Posterior cingulate gyrus (tissue), 11 donors: ENCODE measurements around the gene CLPX.
"Not testable (repeated sequence)": the region's sequence is repeated elsewhere in the genome, so short reads cannot be mapped to it uniquely, and the experiment has no call there.

Experiments
- DNase-seq, 10 donors: peaks; one replicate each; pipeline versions ENCODE4 v3.0.0 to v3.0.0-alpha.2; 2020 to 2021; ENCODE audit warnings: mixed read lengths in 3 of 10
- intact Hi-C: fragments of 100-400 bp; cut with DNase I; formaldehyde crosslinking; loops from one replicate; pipeline ENCODE4 v1.15.1; 2023

The CLPX gene

DNA sequence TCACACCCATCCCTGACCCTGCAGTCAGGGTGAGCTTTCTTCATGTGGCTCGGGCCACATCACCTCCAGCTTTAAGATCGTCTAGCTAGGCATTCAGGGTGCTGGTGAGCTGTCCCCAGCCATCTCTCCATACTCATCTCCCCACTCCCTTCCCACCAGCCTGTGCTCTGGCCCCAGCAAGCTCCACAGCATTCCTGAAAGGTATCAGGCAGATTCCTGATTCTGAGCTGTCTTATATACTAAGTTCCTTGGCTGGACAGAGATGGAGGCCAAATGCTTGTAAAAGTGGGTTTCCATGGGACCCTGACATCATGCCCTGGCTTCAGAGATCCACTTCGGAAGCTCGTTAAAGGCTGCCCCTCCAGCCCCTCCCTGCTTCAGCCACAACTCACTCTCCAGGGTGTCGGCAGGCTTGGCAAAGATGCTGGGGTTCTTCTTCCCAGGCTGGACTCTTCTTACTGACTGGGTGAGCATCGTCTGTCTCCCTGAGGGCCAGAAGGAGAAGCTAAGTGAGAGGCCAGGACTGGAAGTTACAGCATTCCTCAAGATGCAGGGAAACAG is 22.2 kb upstream of the CLPX start:
- intact Hi-C loops: no loop called here
- no peak for DNase-seq

DNA sequence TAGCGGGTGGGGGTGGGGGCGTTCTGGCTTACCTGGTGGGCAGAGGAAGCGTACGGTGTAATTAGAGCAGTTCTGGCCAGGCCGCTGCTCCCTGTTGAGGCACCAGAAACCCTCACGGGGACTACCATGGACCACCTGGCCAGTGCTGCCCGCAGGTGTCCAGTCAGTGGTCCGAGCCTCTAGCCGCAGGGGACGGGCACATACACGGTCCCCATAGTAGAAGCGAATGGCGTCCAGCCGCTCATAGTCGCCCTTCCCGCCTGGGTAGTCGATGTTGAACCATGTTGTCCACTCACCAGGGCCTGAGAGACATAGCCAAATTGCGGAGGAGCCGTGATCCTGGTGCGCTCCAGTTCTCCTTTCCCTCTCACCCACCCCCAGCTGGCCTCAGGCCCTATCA is 21.6 kb upstream of the CLPX start:
- intact Hi-C loops: no loop called here

DNA sequence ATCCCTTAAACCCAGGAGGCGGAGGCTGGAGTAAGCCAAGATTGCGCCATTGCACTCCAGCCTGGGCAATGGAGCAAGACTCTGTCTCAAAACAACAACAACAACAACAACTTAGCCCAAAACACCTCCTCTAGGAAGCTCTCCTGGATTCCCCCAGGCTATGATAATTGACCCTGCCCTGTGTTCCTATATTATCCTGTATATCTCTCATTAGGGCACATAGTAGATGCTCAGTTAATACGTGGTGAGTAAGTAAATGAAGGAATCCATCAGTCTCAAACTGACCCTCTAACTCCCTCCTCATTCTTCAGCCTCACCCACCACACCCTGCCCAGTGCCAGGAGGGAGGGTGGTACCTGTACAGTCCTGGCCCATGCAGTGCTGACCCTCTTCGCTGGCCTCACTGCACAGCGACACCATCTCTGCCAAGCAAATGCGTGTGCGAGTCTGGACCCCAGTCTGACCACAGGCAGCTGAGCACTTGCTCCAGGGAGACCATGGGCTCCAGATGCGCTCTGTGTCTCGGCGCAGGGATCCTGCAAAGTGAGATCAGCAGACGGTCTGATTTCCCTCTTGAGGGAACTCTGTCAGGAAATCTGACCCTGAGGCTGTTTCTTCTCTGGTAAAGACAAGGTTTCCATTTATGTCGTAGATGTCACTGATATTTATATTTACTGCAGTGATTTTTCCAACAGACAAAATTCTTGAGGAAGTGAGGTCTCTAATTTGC is 20.0 kb upstream of the CLPX start:
- no peak for DNase-seq
- intact Hi-C loops: no loop called here

More for the DNA sequence above, 21.6 kb upstream of the CLPX start:
- DNase-seq: no peak

DNA sequence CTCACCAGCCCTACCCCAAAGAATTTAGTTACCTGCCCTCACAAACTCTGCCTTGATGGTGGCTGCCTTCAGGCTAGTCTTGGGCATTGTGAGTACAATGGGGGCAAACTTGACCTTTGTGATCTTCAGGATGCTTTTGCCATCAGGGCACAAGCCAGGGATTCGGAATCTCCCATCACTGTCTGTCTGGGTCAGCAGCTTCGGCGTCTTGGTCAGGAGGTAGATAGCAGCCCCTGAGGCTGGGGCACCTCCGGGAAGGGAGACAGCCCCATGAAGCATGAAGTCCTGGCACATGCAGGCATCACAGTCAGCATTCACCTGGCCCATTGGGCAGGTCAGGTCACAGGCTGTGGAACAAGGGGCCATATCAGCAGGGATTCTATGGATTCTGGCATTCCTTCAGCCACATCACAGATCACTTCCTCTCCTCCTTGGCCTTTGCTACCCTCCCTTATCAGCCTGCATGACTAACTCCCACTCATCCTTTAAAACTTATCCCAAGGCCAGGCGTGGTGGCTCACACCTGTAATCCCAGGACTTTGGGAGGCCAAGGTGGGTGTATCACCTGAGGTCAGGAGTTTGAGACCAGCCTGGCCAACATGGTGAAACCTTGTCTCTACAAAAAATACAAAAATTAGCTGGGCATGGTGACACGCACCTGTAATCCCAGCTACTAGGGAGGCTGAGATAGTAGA is 19.2 kb upstream of the CLPX start:
- intact Hi-C loops: no loop called here
- no peak for DNase-seq

DNA sequence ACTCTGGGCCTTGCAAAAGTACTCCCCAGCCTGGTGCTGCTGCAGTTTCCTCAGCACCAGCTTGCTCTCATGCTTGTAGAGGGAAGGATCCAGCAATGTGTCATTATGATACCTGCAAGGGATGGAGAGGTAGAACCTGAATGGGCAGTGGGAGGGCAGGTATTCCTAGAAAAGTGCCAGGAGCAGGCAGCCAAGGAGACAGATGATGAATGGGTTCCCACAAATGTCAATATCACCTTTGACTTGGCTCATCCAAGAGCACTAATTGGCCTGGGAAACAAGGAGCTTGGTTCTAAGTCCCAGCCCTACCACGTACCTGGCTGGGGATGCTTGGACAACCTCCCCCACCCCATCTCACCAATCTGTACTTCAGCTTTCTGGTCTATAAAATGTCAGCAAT is 16.8 kb upstream of the CLPX start:
- intact Hi-C loops: no loop called here
- no peak for DNase-seq

DNA sequence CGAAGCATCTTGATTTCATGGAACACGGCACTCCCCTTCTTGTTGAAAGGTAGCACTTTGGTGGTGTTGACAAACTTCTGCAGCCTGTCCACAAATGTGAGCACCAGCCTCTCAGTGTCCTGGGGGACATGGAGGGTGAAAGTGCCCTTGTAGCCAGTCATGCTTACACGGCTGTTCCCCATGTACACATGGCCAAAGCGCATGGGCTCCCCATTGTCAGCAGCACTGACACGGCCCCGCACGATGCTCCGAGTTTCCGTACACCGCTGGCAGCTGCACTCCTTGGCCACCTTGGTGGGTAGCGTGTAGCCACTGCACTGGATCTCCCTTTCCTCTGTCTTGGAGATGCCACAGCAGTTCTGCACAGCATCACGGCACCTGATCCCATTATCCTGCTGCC is 13.4 kb upstream of the CLPX start:
- intact Hi-C loops: no loop called here
- no peak for DNase-seq

DNA sequence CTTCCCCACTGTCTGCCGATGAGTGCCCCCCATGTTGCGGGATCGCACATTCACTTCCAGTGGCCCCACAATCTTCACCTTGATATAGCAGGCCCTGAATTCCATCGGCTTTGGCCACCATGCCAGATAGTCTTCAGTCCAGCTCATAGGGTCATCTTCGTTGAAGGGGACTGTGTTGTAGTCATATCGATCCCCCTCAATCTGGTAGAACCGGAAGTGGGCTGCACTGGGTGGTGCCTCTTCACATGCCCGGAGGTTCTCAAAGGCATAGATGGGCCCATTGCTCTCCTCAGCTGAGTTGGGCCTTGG is 12.1 kb upstream of the CLPX start:
- DNase-seq: no peak
- intact Hi-C loops: no loop called here

DNA sequence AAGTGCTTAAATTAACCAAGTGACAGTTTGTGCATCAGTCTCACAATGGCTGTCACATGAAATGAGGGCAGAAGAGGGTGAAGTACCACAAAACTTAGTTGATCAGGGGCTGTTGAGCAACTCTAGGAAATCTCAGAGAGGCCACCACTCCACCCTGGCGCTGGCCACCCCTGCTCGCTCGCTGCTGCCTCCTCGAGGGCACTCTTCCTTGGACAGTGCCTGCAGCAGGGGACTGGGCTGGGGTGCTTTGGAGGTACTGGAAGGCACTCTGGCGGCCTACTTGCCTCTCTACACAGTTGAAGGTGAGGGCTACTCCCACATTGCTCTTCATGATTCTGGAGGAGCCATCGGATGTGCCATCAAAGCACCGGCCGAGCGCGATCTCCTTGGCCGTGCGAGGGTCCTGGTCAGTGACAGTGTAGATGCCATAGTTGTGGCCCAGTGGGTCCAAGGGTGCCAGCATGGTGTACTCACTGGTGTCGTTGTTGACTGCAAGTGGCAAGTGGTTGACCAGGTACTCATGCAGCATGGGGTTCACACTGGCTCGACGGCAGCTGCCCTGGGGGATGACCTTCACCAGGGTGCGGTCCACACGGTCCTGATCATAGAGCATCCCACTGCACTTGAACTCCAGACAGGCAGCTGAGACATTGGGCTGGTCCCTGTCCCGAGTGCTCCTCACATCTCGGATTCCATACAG is 11.6 kb upstream of the CLPX start:
- intact Hi-C loops: no loop called here
- no peak for DNase-seq

DNA sequence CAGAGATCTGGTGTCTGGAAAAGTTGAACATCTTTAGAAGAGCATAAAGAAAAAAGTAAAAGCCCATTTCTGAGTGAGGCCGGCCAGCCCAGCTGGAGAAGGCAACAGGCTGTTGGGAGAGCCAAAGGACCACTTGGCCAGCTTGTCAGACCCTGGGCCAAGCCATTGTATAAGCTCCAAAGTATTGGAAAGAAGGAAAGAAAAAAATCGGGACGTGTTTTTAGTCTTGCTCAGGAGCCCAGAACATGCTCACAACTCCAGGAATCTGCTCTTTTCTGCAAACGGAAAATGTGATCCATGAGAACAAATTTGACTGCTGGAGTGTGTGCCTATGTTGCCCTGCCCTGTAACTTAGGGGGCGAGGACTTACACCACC is 10.4 kb upstream of the CLPX start:
- intact Hi-C loops: no loop called here
- DNase-seq: no peak

DNA sequence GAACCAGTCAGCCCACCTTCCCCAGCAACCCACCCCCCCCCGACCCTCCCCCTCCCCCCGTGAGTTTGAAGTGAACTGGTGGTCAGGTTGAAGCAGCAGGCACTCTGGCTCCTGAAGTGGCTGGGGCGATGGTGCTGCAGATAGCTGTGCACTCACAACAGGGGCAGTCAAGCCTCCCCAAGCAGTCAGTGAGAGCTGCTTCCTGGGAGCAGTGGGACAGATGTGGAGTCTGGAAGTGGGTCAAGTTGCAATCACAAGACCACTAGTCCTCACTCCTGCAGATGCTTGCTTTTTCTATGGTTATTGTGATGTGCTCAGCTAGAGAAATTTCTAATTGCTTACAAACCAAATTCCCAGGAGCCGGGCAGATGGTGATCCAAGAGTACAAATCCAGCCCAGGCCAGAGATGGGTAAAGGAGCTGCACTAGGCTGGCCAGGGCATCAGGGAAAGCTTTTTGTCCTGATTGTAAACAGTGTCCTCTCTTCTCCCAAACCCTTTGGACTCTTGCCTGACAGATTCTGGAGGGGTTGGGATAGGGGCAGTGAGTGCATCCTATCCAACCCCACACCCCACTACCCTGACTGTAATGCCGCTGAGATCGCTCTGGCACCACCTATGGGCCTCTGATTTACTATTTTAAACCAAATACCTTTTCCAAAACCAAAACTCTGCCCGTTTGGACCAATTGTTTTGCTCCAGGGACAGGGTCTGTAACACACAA is 9.8 kb upstream of the CLPX start:
- intact Hi-C loops: loop anchor here (5.0 kb wide), 1 partner anchor 77 kb away; no protein-coding TSS in a partner anchor
- peak in 1 of 10 donors; percentile 17 for DNase-seq

DNA sequence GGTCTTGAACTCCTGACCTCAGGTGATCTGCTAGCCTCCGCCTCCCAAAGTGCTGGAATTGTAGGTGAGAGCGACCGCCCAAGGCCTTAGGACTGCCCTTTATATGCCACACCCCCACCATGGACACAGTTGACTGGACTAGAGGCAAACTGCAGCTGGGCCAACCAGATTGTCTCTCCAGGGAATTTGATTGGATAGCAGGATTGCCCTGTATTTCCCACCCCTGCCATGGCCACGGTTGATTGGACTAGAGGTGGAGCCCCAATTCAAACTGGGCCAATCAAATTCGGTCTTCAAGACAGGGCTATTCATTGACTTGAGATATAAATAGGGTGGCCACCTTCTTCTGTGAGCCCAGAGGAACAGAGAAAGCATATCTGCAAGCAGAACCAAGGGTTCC is 6.9 kb upstream of the CLPX start:
- peak in 1 of 10 donors; percentile 16 for DNase-seq
- intact Hi-C loops: loop anchor here (5.0 kb wide), 1 partner anchor 80 kb away; no protein-coding TSS in a partner anchor

DNA sequence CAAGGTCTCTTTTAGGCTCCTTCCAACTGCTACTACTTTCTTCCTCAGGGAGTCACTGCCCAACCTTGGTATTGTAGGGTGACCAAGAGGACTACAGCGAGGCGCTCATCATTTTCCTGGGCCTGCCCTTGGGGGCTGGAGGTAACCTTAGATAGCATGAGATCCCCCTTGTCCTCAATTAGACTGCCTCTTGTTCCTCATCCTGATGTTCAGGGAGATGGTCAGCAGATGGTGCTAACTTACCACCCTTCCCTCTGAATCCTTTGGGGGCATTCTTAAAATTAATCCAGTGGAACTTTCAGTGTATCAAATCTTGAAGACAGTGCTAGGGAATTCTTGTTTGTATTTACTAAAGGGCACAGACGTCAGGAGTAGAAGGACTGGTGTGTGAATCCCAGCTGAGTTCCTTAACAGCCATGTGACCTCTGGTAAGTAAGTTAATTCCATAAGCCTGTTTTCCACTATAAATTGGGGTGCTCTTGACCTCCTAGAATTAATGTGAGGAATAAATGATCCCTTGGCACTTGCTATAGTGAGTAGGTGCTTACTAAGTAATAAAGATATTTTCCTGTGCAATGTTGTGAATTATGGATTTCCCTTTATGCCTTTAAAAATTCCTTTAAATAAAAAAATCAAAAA is 4.1 kb upstream of the CLPX start:
- peak in 3 of 10 donors; percentile 24 to 37 (median 31) for DNase-seq
- intact Hi-C loops: loop anchor here (2.0 to 10.0 kb wide), 2 partner anchors 108 to 606 kb away; partner anchors contain the start of genes DENND4A and RNU5A-1

DNA sequence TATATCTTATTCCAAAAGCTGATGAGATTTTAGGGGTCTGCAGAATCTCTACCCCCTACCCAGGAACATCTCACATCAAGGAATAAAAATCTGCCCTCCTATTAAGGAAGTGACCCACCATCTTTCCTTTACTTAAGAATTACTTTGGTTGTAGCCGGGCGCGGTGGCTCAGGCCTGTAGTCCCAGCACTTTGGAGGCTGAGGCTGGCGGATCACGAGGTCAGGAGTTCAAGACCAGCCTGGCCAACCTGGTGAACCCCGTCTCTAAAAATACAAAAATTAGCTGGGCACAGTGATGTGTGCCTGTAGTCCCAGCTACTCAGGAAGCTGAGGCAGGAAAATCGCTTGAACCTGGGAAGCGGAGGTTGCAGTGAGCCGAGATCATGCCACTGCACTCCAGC is 3.3 kb upstream of the CLPX start:
- not testable (repeated sequence) for DNase-seq
- intact Hi-C loops: loop anchor here (2.0 to 10.0 kb wide), 2 partner anchors 108 to 606 kb away; partner anchors contain the start of genes DENND4A and RNU5A-1

DNA sequence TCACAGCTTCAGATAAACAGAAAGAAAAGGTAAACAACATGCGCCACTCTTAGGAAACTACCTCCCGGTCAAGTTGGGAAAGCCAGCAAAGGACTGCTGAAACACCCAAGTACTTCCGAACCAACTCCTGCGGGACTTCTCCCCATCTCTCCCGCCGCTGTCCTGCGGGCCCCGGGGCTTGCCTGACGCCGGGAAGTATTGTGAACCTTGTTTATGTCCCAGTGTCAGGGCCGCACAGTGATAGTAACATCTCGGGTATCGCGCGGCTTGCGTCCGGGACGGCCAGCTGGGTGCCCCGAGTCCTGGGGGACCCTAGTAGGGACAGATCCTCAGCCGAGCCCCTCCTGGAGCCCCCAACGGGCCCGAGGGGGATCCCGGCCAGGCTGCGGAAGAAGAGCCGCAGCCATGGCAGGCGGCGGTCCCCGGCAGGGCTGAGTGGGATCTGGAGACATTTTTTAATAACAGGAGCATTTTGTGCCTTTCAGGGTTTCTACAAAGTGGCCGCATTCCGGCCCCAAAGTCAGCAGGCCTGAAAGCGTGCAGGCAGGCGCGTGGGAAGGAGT is 756 bp downstream of the CLPX start:
- DNase-seq: peak in 8 of 10 donors; percentile 15 to 87 (median 32)
- intact Hi-C loops: loop anchor here (10.0 kb wide), 1 partner anchor 610 kb away; the partner anchor contains the start of gene DENND4A

DNA sequence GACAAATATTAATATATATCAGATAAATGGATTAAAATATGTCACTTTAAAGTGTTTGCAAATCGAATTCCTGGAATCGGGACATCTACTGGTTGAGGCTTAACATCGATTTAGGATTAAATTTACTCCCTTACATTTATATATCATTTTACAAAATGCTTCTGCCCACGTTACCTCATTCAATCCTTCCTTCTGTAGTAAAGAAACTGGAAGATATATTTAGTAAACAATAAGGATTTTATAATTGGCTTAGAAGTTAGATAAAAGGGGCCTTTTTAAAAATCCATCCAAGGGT is 1.3 kb downstream of the CLPX start:
- intact Hi-C loops: loop anchor here (10.0 kb wide), 1 partner anchor 611 kb away; the partner anchor contains the start of gene DENND4A
- no peak for DNase-seq

DNA sequence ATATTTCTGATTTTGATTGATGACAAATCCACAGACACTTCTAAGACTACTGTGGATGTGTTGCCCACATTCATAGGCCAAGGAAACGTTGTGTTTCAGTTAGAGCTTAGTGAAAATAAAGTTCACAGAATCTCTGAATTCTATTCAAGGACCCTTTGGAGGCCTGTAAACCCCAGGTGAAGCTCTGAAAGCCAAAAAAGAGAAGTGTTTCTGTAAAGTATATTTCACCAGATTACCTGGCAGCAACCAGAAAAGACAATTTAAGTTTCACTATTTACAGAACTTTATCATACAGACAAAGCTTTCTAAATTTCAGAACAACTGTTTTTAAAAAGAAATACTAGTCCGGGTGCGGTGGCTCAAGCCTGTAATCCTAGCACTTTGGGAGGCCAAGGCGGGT is 2.6 kb downstream of the CLPX start:
- intact Hi-C loops: loop anchor here (10.0 kb wide), 1 partner anchor 612 kb away; the partner anchor contains the start of gene DENND4A

DNA sequence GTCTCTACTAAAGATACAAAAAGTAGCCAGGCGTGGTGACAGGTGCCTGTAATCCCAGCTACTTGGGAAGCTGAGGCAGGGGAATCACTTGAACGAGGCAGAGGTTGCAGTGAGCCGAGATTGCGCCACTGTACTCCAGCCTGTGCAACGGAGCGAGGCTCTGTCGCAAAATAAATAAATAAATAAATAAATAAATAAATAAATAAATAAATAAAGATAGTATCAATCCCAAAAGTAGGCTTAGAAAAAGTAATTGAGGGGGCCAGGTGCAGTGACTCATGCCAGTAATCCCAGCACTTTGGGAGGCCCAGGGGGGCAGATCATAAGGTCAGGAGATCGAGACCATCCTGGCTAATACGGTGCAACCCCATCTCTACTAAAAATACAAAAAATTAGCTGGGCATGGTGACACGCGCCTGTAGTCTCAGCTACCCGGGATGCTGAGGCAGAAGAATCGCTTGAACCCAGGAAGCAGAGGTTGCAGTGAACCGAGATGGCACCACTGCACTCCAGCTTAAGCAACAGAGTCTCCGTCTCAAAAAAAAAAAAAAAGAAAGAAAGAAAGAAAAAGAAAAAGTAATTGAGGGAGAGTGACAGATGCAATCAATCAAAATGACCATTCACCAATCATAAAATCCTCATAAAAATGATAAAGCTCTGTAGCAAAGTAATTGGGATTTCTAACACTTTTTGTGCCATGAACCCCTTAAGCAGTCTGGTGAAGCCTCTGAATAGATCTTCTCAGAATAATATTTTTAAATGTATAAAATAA is 3.4 kb downstream of the CLPX start:
- intact Hi-C loops: loop anchor here (10.0 kb wide), 1 partner anchor 613 kb away; the partner anchor contains the start of gene DENND4A
- not testable (repeated sequence) for DNase-seq

More for the DNA sequence above, 2.6 kb downstream of the CLPX start:
- DNase-seq: no peak

DNA sequence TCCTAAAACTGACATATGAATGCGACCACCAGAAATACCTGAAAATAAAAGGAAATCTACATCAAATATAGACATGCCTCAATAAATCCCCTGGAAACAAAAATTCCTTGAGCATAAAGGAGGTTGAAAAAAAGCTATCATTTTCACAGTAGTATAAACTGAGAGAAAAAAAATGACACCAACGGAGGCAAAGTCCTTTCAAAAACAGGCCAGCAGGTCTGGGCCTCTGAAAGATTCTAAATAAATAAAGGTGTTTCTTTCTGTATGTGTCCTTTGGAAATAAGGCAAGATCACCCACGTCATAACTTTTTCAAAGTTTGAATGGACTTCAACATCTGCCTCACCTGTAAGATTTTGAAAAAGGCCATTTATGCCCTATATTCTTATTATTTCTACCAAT is 5.0 kb downstream of the CLPX start:
- intact Hi-C loops: loop anchor here (10.0 kb wide), 1 partner anchor 615 kb away; the partner anchor contains the start of gene DENND4A

DNA sequence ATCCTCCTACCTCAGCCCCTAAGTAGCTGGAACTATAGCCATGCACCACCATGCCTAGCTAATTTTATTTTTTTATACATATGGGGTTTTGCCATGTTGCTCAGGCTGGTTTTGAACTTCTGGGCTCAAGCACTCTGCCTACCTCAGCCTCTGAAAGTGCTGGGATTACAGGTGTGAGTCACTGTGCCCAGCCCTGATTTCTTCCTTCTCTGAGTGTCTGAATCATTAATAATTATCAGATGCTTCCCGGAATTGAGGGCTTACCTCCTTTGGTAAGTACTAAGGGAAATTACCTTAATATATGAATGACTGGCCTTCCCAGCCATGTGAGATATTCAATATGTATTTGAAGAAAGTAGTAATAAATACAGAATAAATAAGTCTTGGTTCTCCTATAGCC is 7.2 kb downstream of the CLPX start:
- intact Hi-C loops: no loop called here
- DNase-seq: no peak

More for the DNA sequence above, 5.0 kb downstream of the CLPX start:
- DNase-seq: no peak
